Astrocyte (in vitro differentiated cells and primary cell): ENCODE data around the gene H6PD.

ENCODE experiments used
- CTCF ChIP-seq: IDR thresholded peaks from 2 replicates; pipeline ENCODE4 v1.5.1; 2011; ENCODE audit warnings: low read depth, mild to moderate bottlenecking, inconsistent platforms, low read length, moderate library complexity; ENCODE audit not compliant: insufficient read depth
- EZH2 ChIP-seq: IDR thresholded peaks from 2 replicates; pipeline ENCODE4 v1.6.1; 2012; ENCODE audit warnings: mild to moderate bottlenecking, low read length, inconsistent platforms; ENCODE audit not compliant: insufficient read depth

- no peak for TF ChIP-seq CTCF
- TF ChIP-seq EZH2 = no peak
Measured at GRCh38 chr1:9302745-9303524, 68.4 kb downstream of the H6PD start.
